ENCODE measurements around the gene ACTN4. TPM values are rescaled to one million over a fixed set of nuclear protein-coding genes. Genes with fewer than 3 reads are reported as not detected.

ACTN4 gene
- total and polyA plus RNA-seq, 12 donors: 148 to 773 (median 558) TPM

DNA sequence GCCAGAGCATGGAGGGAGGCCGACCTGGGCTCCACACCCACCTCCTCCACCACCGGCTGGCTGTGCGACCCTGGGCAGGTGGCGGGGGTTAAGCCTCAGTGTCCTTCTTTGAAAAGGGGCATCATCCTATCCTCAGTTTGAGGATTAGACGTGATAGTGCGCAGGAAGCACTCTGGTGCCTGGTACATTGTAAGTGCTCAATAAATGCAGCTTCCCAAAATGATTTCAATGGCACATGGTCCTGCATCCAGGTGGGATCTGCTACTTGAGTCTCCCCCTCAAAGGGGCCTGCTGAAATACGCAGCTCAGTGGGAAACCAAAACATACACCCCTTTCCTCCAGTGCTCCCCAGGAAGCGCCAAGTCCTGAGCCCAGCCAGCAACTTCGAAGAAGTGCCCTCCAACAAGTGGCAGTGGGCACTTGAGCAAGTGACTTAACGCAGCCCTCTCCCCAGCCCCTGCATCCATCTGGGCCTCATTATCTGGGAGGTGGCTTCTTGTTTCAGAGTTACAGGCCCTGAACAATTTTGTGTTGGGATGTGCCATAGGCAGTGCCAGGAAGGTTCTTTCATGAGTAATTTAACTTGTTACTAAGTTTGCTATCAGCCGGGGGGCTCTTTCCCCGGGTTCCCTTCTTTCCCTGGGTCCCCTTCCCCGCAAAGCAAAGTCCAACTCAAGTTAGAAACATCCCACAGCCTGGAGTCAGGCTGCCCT is 17.9 kb downstream of the ACTN4 start:
- intact Hi-C loops (cut with DNase I): no loop called here
- TF ChIP-seq, protein P1, sequence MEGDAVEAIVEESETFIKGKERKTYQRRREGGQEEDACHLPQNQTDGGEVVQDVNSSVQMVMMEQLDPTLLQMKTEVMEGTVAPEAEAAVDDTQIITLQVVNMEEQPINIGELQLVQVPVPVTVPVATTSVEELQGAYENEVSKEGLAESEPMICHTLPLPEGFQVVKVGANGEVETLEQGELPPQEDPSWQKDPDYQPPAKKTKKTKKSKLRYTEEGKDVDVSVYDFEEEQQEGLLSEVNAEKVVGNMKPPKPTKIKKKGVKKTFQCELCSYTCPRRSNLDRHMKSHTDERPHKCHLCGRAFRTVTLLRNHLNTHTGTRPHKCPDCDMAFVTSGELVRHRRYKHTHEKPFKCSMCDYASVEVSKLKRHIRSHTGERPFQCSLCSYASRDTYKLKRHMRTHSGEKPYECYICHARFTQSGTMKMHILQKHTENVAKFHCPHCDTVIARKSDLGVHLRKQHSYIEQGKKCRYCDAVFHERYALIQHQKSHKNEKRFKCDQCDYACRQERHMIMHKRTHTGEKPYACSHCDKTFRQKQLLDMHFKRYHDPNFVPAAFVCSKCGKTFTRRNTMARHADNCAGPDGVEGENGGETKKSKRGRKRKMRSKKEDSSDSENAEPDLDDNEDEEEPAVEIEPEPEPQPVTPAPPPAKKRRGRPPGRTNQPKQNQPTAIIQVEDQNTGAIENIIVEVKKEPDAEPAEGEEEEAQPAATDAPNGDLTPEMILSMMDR (IDR thresholded peaks at IDR 0.05): no peak
- no peak for TF ChIP-seq POLR2A (IDR thresholded peaks at IDR 0.05)
- Histone ChIP-seq H3K27me3 (no peaks in the 10 kb centered on the region), H3K4me3 (no peak overlapping the region), H3K36me3 (replicated peaks in 1 of 2) (no peaks in the 10 kb centered on the region), H3K4me1 (replicated peaks in 1 of 2) (peaks cover 93 to 100% of the 10 kb centered on the region in 2 donors), H3K9me3 (replicated peaks in 1 of 3) (no peaks in the 10 kb centered on the region), H3K27ac (peak overlapping the region; percentile 86 to 99 (median 95))
- 58 to 69% (median 63%) methylated on average over 10 to 13 of the region's 13 CpGs for WGBS, 4 donors
- DNase-seq: no peak

DNA sequence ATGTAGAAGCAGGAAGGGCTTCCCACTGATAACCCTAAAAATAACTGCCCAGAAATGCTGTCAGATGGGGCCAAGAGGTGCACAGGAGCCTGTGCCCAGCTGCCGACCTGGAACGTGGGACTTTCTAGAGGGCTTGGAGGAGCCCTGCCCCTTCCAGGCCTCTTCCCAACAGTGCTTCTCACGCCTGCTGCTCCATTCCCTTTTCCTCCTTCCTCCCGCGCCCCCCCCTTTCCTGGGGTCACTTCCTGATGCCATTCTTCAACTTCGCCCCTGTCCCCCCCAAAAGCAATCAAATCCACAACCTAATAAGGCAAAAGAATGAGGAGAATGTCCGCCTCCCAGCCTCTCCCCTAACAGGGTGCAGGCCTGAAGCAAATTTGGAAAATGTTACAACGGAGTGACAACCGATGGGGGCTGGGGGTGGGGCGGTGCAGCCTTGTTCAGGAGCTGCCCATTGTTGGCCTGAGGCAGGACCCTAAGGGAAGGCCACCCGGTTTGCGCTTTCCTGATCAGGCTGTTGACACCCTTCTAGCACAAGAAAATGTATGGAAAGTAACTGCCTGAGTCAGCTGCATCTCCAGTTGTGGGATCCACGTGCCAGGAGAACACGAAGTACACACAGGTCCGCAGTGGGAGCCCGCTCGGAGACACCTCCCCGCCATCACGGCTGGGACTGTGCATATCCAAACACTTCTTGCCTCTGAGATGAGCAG is 18.7 kb downstream of the ACTN4 start:
- no peaks in the 10 kb centered on the region for H3K27me3 ChIP-seq
- intact Hi-C loops (cut with DNase I): no loop called here
- 39 to 54% (median 53%) methylated on average over 12 to 19 of the region's 19 CpGs for WGBS, 4 donors
- no peaks in the 10 kb centered on the region for H3K9me3 ChIP-seq (replicated peaks in 1 of 3)
- H3K27ac ChIP-seq: peak overlapping the region; percentile 86 to 99 (median 95)
- TF ChIP-seq, protein P1 (IDR thresholded peaks at IDR 0.05): no peak
- peak in 1 of 2 donors; percentile 14 for TF ChIP-seq POLR2A (IDR thresholded peaks at IDR 0.05)
- DNase-seq: peak in 4 of 7 donors; percentile 62 to 88 (median 70)
- H3K4me1 ChIP-seq (replicated peaks in 1 of 2): peaks cover 93 to 100% of the 10 kb centered on the region in 2 donors
- H3K4me3 ChIP-seq: no peak overlapping the region
- no peaks in the 10 kb centered on the region for H3K36me3 ChIP-seq (replicated peaks in 1 of 2)

DNA sequence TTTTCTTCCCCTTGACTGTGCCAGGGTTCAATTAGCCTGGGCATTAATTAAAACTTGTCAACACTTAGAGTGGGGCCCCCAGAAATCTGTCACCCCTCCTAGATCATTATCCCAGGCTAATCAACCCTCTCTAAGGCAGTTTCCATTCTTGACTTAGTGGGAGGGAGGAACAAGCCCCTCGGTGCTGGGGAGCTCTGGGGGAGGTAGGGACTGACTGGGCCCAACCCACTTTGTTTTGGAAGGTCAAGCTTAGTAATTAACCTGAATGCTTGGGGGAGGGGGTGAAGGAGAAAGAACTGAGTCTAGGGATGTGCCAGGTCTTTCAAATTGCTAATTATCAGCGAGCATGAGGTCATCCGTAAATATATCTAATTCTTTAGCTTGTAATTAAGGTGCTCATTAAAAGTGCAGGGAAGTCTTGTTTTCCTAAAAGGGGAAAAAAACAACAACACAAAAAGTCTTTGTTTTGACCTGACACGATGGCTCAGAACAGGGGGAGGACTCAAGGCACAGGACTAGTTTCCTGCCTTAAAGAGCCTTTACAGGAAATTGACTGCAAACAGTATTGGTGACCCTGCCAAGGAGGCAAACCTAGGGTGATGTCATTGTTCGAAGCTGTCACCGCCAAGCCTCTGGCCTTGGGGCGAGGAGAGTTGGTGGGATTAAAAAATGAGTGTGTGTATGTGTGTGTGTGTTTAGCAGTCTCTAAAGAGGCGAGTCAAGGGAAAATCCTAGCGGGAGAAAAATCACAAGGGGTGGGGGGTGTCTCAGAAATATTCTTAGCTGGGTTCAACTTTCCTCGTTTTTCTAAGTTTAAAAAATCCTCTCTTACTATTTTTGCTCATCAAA is 19.4 kb downstream of the ACTN4 start:
- Histone ChIP-seq H3K4me1 (replicated peaks in 1 of 2) (peaks cover 98 to 100% of the 10 kb centered on the region in 2 donors), H3K27me3 (no peaks in the 10 kb centered on the region), H3K27ac (peak overlapping the region; percentile 86 to 99 (median 95)), H3K36me3 (replicated peaks in 1 of 2) (no peaks in the 10 kb centered on the region), H3K9me3 (replicated peaks in 1 of 3) (no peaks in the 10 kb centered on the region), H3K4me3 (no peak overlapping the region)
- intact Hi-C loops (cut with DNase I): no loop called here
- peak; percentile 73 to 88 (median 84) for DNase-seq
- TF ChIP-seq, protein P1 (IDR thresholded peaks at IDR 0.05): no peak
- peak in 1 of 2 donors; percentile 54 for TF ChIP-seq POLR2A (IDR thresholded peaks at IDR 0.05)
- WGBS, 4 donors: 11 to 27% (median 19%) methylated on average over 10 of the region's 10 CpGs
